OCI-LY7 (cell line): ENCODE results near the gene NR5A1. TPM values are rescaled to one million over a fixed set of nuclear protein-coding genes. Genes with fewer than 3 reads are reported as not detected.

Experiments used
- BruUV-seq: library from RNA; stranded (reverse); fragments of 400-500 nt; replicated peaks from 2 replicates; lab custom pipeline; 2021; lab: Mats Ljungman, UMichigan
- CTCF ChIA-PET: fragments of 300-600 bp; sonication (Branson Sonifier 250); formaldehyde crosslinking; loops from one replicate; lab custom pipeline; 2022; ENCODE audit warnings: antibody characterized with exemption; ENCODE audit not compliant: unreplicated experiment; lab: Charles Lee
- POLR2A ChIA-PET: fragments of 300-600 bp; sonication (Branson Sonifier 250); formaldehyde crosslinking; loops from one replicate; lab custom pipeline; 2022; ENCODE audit warnings: antibody characterized with exemption; lab: Charles Lee
- DNase-seq: peaks from one replicate; pipeline ENCODE4 v3.0.0-alpha.2; 2015; ENCODE audit warnings: low spot score
- H2AFZ ChIP-seq: fragments of 200-600 bp; sonication (generic), shearing (Covaris generic); 2 replicates; pipeline ENCODE4 v1.6.1; 2014; ENCODE audit warnings: mild to moderate bottlenecking, antibody characterized with exemption, low read length, moderate library complexity
- H3K27ac ChIP-seq: fragments of 200-600 bp; sonication (generic); 2 replicates; pipeline ENCODE4 v1.5.1; 2014; ENCODE audit warnings: mixed run types, low read depth, mild to moderate bottlenecking, moderate library complexity, low read length, inconsistent platforms; ENCODE audit not compliant: poor library complexity, severe bottlenecking
- H3K36me3 ChIP-seq: fragments of 200-600 bp; sonication (generic); 2 replicates; pipeline ENCODE4 v1.6.1; 2014; ENCODE audit warnings: mild to moderate bottlenecking, antibody characterized with exemption, low read length, moderate library complexity, mixed read lengths; ENCODE audit not compliant: insufficient read depth
- H3K4me1 ChIP-seq: fragments of 200-600 bp; sonication (generic); 2 replicates; pipeline ENCODE4 v1.5.1; 2014; ENCODE audit warnings: mild to moderate bottlenecking, low read length; ENCODE audit not compliant: insufficient read depth, poor library complexity, severe bottlenecking
- H3K4me2 ChIP-seq: fragments of 200-600 bp; sonication (generic); 2 replicates; pipeline ENCODE4 v1.6.1; 2014; ENCODE audit warnings: mild to moderate bottlenecking, low read length
- H3K4me3 ChIP-seq: fragments of 200-600 bp; sonication (generic); 2 replicates; pipeline ENCODE4 v1.5.1; 2014; ENCODE audit warnings: mild to moderate bottlenecking, low read depth, low read length; ENCODE audit not compliant: poor library complexity, severe bottlenecking
- H3K79me2 ChIP-seq: fragments of 200-600 bp; sonication (generic); 2 replicates; pipeline ENCODE4 v1.6.1; 2016; ENCODE audit warnings: low read depth, mild to moderate bottlenecking, low read length, moderate library complexity, mixed read lengths; ENCODE audit not compliant: insufficient read depth
- H3K9me2 ChIP-seq: fragments of 200-600 bp; sonication (generic); 2 replicates; pipeline ENCODE4 v1.6.1; 2016; ENCODE audit warnings: mild to moderate bottlenecking, low read length, mixed read lengths; ENCODE audit not compliant: insufficient read depth
- H3K9me3 ChIP-seq: fragments of 200-600 bp; sonication (generic); 2 replicates; pipeline ENCODE4 v1.6.1; 2014; ENCODE audit warnings: mild to moderate bottlenecking, mixed run types, low read length, mixed read lengths
- H4K20me1 ChIP-seq: fragments of 200-600 bp; sonication (generic); 2 replicates; pipeline ENCODE4 v1.6.1; 2014; ENCODE audit warnings: mild to moderate bottlenecking, antibody characterized with exemption, low read length, moderate library complexity, mixed read lengths; ENCODE audit not compliant: insufficient read depth
- CTCF ChIP-seq: fragments of 200-600 bp; sonication (generic); conservative IDR thresholded peaks from 2 replicates; pipeline ENCODE4 v1.5.1; 2014; ENCODE audit warnings: mild to moderate bottlenecking, antibody characterized with exemption, low read length, moderate library complexity, mixed read lengths
- EZH2phosphoT487 ChIP-seq: fragments of 200-600 bp; sonication (generic); IDR thresholded peaks from 2 replicates; pipeline ENCODE4 v1.6.1; 2018; ENCODE audit warnings: low read depth, borderline replicate concordance, mild to moderate bottlenecking, mixed run types, antibody characterized with exemption, low read length, moderate library complexity, mixed read lengths
- intact Hi-C: fragments of 100-400 bp; cut with micrococcal nuclease; formaldehyde crosslinking; loops from one replicate; pipeline ENCODE4 v1.10.0; 2022; ENCODE audit not compliant: unreplicated experiment
- total RNA-seq, 2 experiments: library from RNA; depleted of rRNA in 1 of 2; stranded (reverse); fragments of >200 nt in 1 of 2; shearing (Covaris generic) in 1 of 2; gene quantifications; 2 replicates each; pipeline ENCODE4 v1.2.3, GENCODE V29; 2014 to 2022

The NR5A1 gene
- total RNA-seq, 2 experiments from 2014 or later: not detected

GRCh38 chr9:124450241-124450924, 56.8 kb downstream of the NR5A1 start, which contains the start of gene ADGRD2:
TSS of gene ADGRD2 (plus strand) at chr9:124450451. CDS start at chr9:124451667, 1,216 bp downstream.
- CTCF ChIA-PET: no interaction called here
- Histone ChIP-seq H3K9me3 (no peaks in the 10 kb centered on the region), H3K79me2 (no peaks in the 10 kb centered on the region), H3K27ac (no peak within 1 kb of the TSS), H3K4me1 (no peaks in the 10 kb centered on the region), H3K4me3 (no peak within 1 kb of the TSS), H3K36me3 (no peaks in the 10 kb centered on the region), H3K9me2 (no peaks in the 10 kb centered on the region), H2AFZ (no peak within 1 kb of the TSS), H3K4me2 (no peak within 1 kb of the TSS), H4K20me1 (no peaks in the 10 kb centered on the region)
- intact Hi-C loops: no loop called here
- no TSS peak for BruUV-seq
- DNase-seq: no peak
- TF ChIP-seq EZH2phosphoT487 (no peak), CTCF (no peak)
- POLR2A ChIA-PET: no interaction called here

- CTCF ChIA-PET: no interaction called here
- Histone ChIP-seq H3K4me3 (no peak overlapping the region), H3K27ac (no peak overlapping the region), H3K79me2 (no peaks in the 10 kb centered on the region), H2AFZ (no peak overlapping the region), H4K20me1 (no peaks in the 10 kb centered on the region), H3K9me2 (no peaks in the 10 kb centered on the region), H3K4me2 (no peak overlapping the region), H3K4me1 (no peaks in the 10 kb centered on the region), H3K36me3 (no peaks in the 10 kb centered on the region), H3K9me3 (no peaks in the 10 kb centered on the region)
- intact Hi-C loops: no loop called here
- BruUV-seq: no TSS peak
- DNase-seq: no peak
- POLR2A ChIA-PET: no interaction called here
- no peak for TF ChIP-seq CTCF
Observed at GRCh38 chr9:124449381-124450151, 57.6 kb downstream of the NR5A1 start.

GRCh38 chr9:124448019-124448418, 59.2 kb downstream of the NR5A1 start:
- no peak overlapping the region for H2AFZ ChIP-seq
- H3K4me2 ChIP-seq: no peak overlapping the region
- H4K20me1 ChIP-seq: no peaks in the 10 kb centered on the region
- H3K27ac ChIP-seq: no peak overlapping the region
- BruUV-seq: no TSS peak
- H3K4me1 ChIP-seq: no peaks in the 10 kb centered on the region
- TF ChIP-seq CTCF: no peak
- TF ChIP-seq EZH2phosphoT487: no peak
- ChIA-PET POLR2A (no interaction called here), CTCF (no interaction called here)
- no peaks in the 10 kb centered on the region for H3K9me3 ChIP-seq
- no peaks in the 10 kb centered on the region for H3K36me3 ChIP-seq
- H3K9me2 ChIP-seq: no peaks in the 10 kb centered on the region
- DNase-seq: no peak
- intact Hi-C loops: no loop called here
- H3K4me3 ChIP-seq: no peak overlapping the region
- no peaks in the 10 kb centered on the region for H3K79me2 ChIP-seq
